22Rv1 (cell line): ENCODE results near the gene RAB40AL.

Source experiments
- ZFX ChIP-seq: fragments of 450-650 bp; IDR thresholded peaks from 2 replicates; pipeline ENCODE4 v1.6.1; 2017; ENCODE audit warnings: antibody characterized with exemption, borderline replicate concordance
- TF ChIP-seq, protein P1 (sequence below): fragments of 450-650 bp; IDR thresholded peaks from 2 replicates; pipeline ENCODE4 v1.5.1; 2017; ENCODE audit warnings: mild to moderate bottlenecking

DNA sequence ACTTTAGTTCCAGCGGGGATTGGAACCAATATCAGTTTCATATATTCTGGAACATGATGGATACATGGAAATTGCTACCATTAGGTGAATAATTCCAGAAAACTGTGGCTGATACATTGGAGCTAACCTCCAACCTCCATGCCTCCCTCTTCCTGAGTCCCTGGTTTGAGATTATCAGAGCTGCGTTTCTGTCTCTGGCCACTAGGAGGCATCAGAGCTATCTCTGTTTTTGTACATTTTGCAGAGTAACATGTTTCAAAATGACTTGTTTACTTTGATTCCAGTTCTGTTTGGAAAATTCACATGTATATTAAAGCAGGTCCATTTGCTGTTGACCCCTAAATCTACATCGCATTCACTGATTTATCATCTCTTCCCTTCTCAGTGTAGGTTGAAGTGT is 2.4 kb upstream of the RAB40AL start:
- TF ChIP-seq, protein P1, sequence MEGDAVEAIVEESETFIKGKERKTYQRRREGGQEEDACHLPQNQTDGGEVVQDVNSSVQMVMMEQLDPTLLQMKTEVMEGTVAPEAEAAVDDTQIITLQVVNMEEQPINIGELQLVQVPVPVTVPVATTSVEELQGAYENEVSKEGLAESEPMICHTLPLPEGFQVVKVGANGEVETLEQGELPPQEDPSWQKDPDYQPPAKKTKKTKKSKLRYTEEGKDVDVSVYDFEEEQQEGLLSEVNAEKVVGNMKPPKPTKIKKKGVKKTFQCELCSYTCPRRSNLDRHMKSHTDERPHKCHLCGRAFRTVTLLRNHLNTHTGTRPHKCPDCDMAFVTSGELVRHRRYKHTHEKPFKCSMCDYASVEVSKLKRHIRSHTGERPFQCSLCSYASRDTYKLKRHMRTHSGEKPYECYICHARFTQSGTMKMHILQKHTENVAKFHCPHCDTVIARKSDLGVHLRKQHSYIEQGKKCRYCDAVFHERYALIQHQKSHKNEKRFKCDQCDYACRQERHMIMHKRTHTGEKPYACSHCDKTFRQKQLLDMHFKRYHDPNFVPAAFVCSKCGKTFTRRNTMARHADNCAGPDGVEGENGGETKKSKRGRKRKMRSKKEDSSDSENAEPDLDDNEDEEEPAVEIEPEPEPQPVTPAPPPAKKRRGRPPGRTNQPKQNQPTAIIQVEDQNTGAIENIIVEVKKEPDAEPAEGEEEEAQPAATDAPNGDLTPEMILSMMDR: peak; percentile 69
- no peak for TF ChIP-seq ZFX
